Measurements from ENCODE around the gene SERPINA5. TPM values are rescaled to one million over a fixed set of nuclear protein-coding genes. Genes with fewer than 3 reads are reported as not detected.

SERPINA5 gene
- total RNA-seq, 1 donor from 2014 or later, result not detected

DNA sequence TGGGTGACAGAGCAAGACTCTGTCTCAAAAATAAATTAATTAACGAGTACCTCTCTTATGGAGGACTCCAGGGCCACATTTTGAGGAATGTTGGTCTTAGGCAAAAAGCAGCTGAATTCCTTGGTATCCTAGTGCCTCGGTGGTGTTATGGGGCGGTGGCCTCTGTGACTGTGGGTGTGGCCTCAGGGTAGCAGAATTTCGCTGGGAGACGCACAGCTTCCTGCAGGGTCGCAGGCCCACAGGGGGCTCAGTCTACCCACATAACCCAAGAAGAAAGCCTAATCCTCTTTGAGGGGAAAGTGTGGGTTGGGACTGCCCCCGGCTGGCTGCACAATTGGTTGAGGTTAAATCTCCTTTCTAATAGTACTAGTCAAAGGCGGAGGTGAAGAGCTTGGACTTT lies 31.2 kb upstream of the SERPINA5 start:
- Mint-ChIP-seq H3K4me1 (no peaks in the 10 kb centered on the region), H3K4me3 (no peak overlapping the region), H3K36me3 (ENCODE audit: low read depth) (no peaks in the 10 kb centered on the region), H3K27ac (no peak overlapping the region), H3K9me3 (peaks cover 9% of the 10 kb centered on the region), H3K27me3 (peaks cover 13% of the 10 kb centered on the region)
- TF ChIP-seq CTCF (IDR thresholded peaks at IDR 0.05), result no peak
- ATAC-seq (ENCODE audit: low read depth) (no peak), DNase-seq (no peak)
- POLR2A ChIA-PET, result no interaction called here
- intact Hi-C loops (cut with micrococcal nuclease), result no loop called here
- CTCF ChIA-PET, result interaction anchor here (1.0 kb wide), 1 partner anchor 122 kb away, joined by 3 read pairs; no protein-coding TSS in a partner anchor

GRCh38 chr14:94555991-94556390 lies 25.2 kb upstream of the SERPINA5 start:
- Mint-ChIP-seq H3K4me3 (no peak overlapping the region), H3K9me3 (peaks cover 11% of the 10 kb centered on the region), H3K4me1 (no peaks in the 10 kb centered on the region), H3K27ac (no peak overlapping the region), H3K36me3 (ENCODE audit: low read depth) (no peaks in the 10 kb centered on the region), H3K27me3 (peaks cover 16% of the 10 kb centered on the region)
- CTCF ChIA-PET, result no interaction called here
- DNase-seq, result no peak
- intact Hi-C loops (cut with micrococcal nuclease), result no loop called here
- ATAC-seq (ENCODE audit: low read depth), result no peak
- no peak for TF ChIP-seq CTCF (IDR thresholded peaks at IDR 0.05)
- POLR2A ChIA-PET, result no interaction called here

- Mint-ChIP-seq H3K27ac (no peak overlapping the region), H3K4me3 (no peak overlapping the region), H3K9me3 (peaks cover 11% of the 10 kb centered on the region), H3K36me3 (ENCODE audit: low read depth) (no peaks in the 10 kb centered on the region), H3K4me1 (no peaks in the 10 kb centered on the region), H3K27me3 (peaks cover 12% of the 10 kb centered on the region)
- TF ChIP-seq CTCF (IDR thresholded peaks at IDR 0.05), result no peak
- POLR2A ChIA-PET, result no interaction called here
- DNase-seq (no peak), ATAC-seq (ENCODE audit: low read depth) (no peak)
- CTCF ChIA-PET, result interaction anchor here (0.6 to 1.4 kb wide), 2 partner anchors 9 to 1622 kb away, joined by 3 to 4 read pairs; no protein-coding TSS in a partner anchor
- intact Hi-C loops (cut with micrococcal nuclease), result no loop called here
Measured at GRCh38 chr14:94557327-94557726, 23.9 kb upstream of the SERPINA5 start.

DNA sequence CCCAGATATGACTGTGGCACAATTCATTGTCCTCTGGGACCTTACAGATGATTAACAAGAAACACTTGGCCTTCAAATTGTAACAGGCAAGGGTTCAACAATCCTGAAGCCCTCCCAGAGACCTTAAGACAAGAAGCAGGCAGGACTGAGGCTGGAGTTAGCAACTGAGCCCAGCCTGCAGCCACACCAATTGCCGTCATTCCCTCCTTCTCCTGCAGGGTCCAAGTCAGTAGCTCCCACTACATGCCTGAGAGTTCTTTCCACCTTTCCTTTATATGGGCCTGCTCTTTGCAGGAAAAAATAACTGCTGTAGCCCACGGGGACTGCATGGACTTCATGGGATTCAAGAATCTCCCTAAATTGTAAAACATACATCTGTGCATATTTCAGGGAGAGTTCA lies 22.4 kb upstream of the SERPINA5 start:
- Mint-ChIP-seq H3K27me3 (peaks cover 9% of the 10 kb centered on the region), H3K9me3 (peaks cover 6% of the 10 kb centered on the region), H3K4me1 (no peaks in the 10 kb centered on the region), H3K27ac (no peak overlapping the region), H3K4me3 (no peak overlapping the region), H3K36me3 (ENCODE audit: low read depth) (no peaks in the 10 kb centered on the region)
- ChIA-PET POLR2A (no interaction called here), CTCF (no interaction called here)
- DNase-seq, result no peak
- intact Hi-C loops (cut with micrococcal nuclease), result no loop called here
- TF ChIP-seq CTCF (IDR thresholded peaks at IDR 0.05), result no peak
- ATAC-seq (ENCODE audit: low read depth), result no peak

GRCh38 chr14:94559638-94560290 lies 21.5 kb upstream of the SERPINA5 start:
- CTCF ChIA-PET, result no interaction called here
- POLR2A ChIA-PET, result no interaction called here

More at GRCh38 chr14:94559638-94560290, 21.5 kb upstream of the SERPINA5 start:
- intact Hi-C loops (cut with micrococcal nuclease), result no loop called here
- no peaks in the 10 kb centered on the region for H3K36me3 Mint-ChIP-seq (ENCODE audit: low read depth)
- H3K4me3 Mint-ChIP-seq, result no peak overlapping the region
- DNase-seq (no peak), ATAC-seq (ENCODE audit: low read depth) (no peak)
- no peaks in the 10 kb centered on the region for H3K4me1 Mint-ChIP-seq
- H3K27me3 Mint-ChIP-seq, result peaks cover 3% of the 10 kb centered on the region
- TF ChIP-seq CTCF (IDR thresholded peaks at IDR 0.05), result no peak
- H3K9me3 Mint-ChIP-seq, result peaks cover 3% of the 10 kb centered on the region
- no peak overlapping the region for H3K27ac Mint-ChIP-seq

Measured in activated B cell treated with CpG ODN at 0.5 μM for 24 hours (primary cell).